SIG-M5 treated with dmso at 0.1 percent for 504 hours (cell line): Measurements from ENCODE around the gene ULK4.

Experiments
- DNase-seq: peaks from one replicate; lab custom pipeline; 2025; ENCODE audit not compliant: unreplicated experiment; lab: John Stamatoyannopoulos, UW

ULK4 gene

DNA sequence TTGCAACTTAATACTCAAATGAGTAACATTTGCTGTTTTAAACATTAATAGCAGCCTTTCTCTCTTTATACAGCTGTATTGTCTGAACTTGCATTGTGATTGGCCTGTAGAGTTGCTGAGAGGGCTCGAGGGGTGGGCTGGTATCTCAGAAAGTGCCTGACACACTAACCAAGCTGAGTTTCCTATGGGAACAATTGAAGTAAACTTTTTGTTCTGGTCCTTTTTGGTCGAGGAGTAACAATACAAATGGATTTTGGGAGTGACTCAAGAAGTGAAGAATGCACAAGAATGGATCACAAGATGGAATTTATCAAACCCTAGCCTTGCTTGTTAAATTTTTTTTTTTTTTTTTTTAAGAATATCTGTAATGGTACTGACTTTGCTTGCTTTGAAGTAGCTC lies 722.3 kb downstream of the ULK4 start:
- no peak for DNase-seq

- DNase-seq, result no peak
Measured at GRCh38 chr3:41237907-41238306, 724.0 kb downstream of the ULK4 start.

DNA sequence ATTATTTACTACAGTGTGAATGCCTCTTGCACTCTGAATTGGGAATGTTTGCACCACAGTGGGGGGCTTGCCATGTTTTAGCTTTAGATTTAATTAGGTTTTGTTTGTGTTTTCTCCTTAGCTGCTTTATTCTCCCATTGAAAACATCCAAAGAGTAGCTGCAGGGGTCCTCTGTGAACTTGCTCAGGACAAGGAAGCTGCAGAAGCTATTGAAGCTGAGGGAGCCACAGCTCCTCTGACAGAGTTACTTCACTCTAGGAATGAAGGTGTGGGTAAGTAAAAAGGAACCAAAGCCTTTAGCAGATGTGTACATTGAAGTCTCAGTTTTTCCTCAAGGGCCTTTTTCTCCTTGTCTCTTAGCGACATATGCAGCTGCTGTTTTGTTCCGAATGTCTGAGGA lies 725.7 kb downstream of the ULK4 start:
- DNase-seq, result no peak

GRCh38 chr3:41234823-41235721 lies 726.8 kb downstream of the ULK4 start:
- no peak for DNase-seq

- DNase-seq, result no peak
Measured at GRCh38 chr3:41224120-41224806, 737.6 kb downstream of the ULK4 start.

DNA sequence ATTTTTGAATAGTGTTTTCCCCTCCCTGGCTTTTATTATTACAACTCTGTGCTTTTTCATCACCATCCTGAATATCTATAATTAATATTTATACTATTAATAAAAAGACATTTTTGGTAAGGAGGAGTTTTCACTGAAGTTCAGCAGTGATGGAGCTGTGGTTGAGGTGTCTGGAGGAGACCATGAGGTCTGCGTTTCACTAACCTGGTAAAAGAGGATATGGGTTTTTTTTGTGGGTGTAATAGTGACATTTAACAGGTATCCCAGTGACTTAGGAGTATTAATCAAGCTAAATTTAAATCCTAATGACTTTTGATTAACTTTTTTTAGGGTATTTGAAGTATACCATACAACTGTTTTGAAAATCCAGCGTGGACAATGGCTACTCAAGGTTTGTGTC lies 738.2 kb downstream of the ULK4 start:
- no peak for DNase-seq

GRCh38 chr3:41223078-41223477 lies 738.8 kb downstream of the ULK4 start:
- DNase-seq, result no peak

GRCh38 chr3:41222501-41222900 lies 739.4 kb downstream of the ULK4 start:
- no peak for DNase-seq

- DNase-seq, result no peak
Measured at GRCh38 chr3:41222012-41222411, 739.9 kb downstream of the ULK4 start.

DNA sequence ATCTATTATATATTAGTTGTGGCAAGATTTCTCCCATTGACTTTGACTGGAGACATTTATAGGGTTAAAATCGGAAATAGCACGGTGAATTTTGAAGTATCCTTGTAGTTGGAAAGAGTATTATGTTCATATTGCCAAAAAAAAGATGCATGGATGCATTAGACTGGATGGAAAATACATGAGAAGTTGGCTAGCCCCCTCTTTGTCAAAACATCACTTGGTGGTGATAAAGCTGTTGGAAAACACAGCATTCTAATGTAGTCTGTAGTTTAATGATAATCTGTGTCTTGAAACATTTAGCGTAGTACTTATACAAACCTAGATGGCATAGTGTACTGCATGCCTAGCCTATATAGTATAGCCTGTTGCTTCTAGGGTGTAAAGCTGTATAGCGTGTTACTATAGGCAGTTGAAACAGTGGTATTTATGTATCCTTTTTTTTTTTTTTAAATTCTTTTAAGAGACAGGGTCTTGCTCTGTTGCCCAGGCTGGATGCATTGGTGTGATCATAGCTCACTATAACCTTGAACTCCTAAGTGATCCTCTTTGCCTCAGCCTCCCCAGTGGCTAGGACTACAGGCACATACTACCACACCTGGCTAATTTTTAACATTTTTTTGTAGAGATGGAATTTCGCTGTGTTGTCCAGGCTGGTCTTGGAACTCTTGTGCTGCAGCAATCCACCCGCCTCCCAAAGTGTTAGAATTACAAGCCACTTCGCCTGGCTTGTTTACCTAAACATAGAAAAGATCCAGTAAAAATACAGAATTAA lies 740.8 kb downstream of the ULK4 start:
- no peak for DNase-seq

GRCh38 chr3:41219424-41219823 lies 742.5 kb downstream of the ULK4 start:
- DNase-seq, result no peak

- DNase-seq, result no peak
Measured at GRCh38 chr3:41216993-41217392, 744.9 kb downstream of the ULK4 start.

- DNase-seq, result no peak
Measured at GRCh38 chr3:41216422-41216821, 745.5 kb downstream of the ULK4 start.

GRCh38 chr3:41213588-41213987 lies 748.3 kb downstream of the ULK4 start:
- DNase-seq, result no peak

GRCh38 chr3:41212088-41212487 lies 749.8 kb downstream of the ULK4 start:
- DNase-seq, result no peak

DNA sequence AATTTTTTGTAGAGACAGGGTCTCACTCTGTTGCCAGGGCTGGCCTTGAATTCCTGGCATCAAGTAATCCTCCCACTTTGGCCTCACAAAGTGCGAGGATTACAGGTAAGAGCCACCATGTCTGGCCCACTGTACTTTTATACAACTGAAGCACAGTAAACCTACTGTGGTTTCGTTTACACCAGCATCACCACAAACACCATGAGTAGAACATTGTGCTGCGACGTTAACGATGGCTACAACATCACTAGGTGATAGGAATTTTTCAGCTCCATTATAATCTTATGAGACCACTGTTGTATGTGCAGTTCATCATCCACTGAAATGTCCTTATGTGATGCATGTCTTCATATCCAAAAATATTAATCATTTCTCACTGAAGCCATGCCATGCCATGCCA lies 750.9 kb downstream of the ULK4 start:
- no peak for DNase-seq

DNA sequence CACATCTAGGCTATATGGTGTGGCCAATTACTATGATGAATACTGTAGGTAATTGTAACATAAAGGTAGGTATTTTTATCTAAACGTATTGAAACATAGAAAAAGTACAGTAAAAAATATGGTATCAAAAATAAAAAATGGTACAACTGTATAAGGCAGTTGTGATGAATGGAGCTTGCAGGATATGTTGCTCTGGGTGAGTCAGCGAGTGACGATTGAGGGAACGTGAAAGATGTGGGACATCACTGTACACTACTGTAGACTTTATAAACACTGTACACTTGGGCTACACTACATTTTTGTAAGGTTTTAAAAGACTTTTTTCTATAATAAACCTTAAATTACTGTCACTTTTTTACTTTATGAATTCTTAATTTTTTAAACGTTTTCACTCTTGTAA lies 752.3 kb downstream of the ULK4 start:
- no peak for DNase-seq

DNA sequence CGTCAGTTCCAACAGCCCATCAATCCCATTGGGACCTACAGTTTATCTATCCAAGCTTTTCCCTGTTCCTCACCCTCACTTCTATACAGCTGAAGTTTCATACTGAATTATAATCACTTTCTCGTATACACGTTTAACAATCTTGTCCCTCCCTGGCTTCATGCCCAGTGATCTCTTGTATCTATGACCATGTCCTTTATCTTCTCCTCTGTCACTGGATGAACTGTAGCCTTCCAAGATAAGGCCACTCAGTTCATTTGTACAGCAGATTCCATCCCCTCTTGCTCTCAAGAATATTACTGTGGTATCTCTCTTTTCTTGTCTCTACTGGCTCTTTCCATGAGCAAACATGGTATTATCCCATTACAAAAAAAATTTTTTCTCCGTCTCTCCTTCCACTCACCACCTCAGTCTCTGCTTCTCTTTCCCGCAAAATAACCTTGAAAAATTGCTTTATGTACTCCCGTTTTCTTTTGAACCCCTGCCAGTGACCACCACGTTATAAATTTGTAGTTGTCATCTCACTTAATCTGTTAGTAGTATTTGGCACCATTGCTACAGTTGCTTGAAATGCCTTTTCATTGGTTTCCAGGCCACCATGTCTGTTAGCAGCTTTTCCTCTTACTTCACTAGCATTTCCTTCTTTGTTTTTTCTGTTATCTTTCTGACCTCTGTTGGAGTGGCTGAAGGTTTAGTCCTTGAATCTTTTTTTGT lies 753.2 kb downstream of the ULK4 start:
- no peak for DNase-seq

- DNase-seq, result no peak
Measured at GRCh38 chr3:41207355-41207754, 754.5 kb downstream of the ULK4 start.

- DNase-seq, result no peak
Measured at GRCh38 chr3:41205591-41205990, 756.3 kb downstream of the ULK4 start.

DNA sequence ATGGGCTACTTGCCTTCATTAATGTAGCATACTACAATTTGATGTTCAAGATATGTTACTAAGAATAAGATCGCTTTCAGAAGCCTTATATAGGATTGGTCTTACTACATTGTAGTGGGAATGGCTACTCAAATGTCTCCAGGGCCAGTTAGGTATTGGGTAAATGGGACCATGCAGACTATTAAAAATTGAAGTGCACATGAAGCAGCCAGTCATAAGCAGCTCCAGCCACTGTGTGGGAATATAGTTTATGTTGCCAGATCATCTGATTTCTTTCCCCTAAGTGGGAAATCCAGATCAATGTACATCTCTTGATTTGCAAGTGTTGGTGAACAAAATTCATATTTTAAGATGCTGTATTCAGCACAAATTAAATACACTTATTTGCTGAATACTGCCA lies 757.5 kb downstream of the ULK4 start:
- DNase-seq, result no peak
